ENCODE measurements around the gene STIL.
A peak's percentile ranks its signal among the peaks of the same experiment; 100 is the strongest.
"Not testable (repeated sequence)": the region's sequence is repeated elsewhere in the genome, so short reads cannot be mapped to it uniquely, and the experiment has no call there.

The STIL gene

DNA sequence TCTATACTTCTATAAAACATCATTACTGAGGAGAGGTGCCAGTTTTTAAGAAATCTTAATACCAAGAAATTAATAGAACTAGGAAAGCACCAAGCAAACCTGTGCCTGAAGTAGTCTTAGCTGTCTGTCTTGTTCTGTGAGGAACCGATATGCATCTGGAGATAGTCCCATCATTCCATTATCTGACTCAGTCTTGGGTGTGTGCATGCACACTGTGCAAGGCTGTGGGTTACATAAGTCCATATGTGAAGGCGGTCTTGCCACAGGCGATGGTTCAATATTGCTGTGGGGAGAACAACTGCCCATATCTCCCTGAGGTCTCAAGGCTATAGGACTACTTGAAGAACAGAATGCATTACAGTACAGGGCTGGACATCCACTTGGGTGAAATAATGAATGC lies 33.8 kb downstream of the STIL start:
- no peak overlapping the region for H3K4me3 ChIP-seq (replicated peaks in 1 of 2; ENCODE audit: low read depth in 2 of 2, low read length in 2 of 2)
- peak in 1 of 2 donors; percentile 8 for DNase-seq (ENCODE audit: low read depth in 2 of 2)
- TF ChIP-seq, protein P1, sequence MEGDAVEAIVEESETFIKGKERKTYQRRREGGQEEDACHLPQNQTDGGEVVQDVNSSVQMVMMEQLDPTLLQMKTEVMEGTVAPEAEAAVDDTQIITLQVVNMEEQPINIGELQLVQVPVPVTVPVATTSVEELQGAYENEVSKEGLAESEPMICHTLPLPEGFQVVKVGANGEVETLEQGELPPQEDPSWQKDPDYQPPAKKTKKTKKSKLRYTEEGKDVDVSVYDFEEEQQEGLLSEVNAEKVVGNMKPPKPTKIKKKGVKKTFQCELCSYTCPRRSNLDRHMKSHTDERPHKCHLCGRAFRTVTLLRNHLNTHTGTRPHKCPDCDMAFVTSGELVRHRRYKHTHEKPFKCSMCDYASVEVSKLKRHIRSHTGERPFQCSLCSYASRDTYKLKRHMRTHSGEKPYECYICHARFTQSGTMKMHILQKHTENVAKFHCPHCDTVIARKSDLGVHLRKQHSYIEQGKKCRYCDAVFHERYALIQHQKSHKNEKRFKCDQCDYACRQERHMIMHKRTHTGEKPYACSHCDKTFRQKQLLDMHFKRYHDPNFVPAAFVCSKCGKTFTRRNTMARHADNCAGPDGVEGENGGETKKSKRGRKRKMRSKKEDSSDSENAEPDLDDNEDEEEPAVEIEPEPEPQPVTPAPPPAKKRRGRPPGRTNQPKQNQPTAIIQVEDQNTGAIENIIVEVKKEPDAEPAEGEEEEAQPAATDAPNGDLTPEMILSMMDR (IDR thresholded peaks at IDR 0.05; ENCODE audit: low read depth, low read length): no peak

DNA sequence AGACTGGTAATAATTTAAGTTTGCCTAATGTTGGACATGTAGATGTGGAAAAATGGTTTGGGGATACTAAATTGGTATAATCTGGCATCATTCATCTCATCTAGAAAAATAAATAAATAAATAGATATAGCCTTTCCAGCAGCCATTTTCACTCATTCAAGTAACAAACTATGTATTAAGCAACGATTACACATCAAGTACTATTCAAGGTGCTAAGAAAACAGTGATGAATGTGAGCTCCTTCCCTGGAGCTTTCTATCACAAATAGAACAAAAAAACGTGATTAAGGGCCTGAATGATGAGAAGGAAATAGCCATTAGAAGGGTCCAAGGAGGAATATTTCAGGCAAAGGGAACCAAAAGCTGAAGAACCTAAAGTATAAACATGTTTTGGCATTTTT lies 37.1 kb downstream of the STIL start:
- H3K4me3 ChIP-seq (replicated peaks in 1 of 2; ENCODE audit: low read depth in 2 of 2, low read length in 2 of 2): no peak overlapping the region
- peak in 1 of 2 donors; percentile 8 for DNase-seq (ENCODE audit: low read depth in 2 of 2)
- TF ChIP-seq, protein P1 (IDR thresholded peaks at IDR 0.05; ENCODE audit: low read depth, low read length): no peak

DNA sequence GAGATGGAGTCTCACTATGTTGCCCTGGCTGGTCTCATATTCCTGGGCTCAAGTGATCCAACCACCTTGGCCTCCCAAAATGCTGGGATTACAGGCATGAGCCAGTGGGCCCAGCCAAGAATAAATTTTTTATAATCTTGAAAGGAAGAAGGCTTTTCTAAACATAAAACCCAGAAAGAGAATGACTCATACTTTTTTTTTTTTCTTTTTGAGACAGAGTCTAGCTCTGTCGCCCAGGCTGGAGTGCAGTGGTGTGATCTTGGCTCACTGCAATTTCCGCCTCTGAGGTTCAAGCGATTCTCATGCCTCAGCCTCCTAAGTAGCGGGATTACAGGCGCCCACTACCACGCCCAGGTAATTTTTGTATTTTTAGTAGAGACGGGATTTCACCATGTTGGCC lies 38.1 kb downstream of the STIL start:
- H3K4me3 ChIP-seq (replicated peaks in 1 of 2; ENCODE audit: low read depth in 2 of 2, low read length in 2 of 2): not testable (repeated sequence)
- DNase-seq (ENCODE audit: low read depth in 2 of 2): peak; percentile 12 to 14

DNA sequence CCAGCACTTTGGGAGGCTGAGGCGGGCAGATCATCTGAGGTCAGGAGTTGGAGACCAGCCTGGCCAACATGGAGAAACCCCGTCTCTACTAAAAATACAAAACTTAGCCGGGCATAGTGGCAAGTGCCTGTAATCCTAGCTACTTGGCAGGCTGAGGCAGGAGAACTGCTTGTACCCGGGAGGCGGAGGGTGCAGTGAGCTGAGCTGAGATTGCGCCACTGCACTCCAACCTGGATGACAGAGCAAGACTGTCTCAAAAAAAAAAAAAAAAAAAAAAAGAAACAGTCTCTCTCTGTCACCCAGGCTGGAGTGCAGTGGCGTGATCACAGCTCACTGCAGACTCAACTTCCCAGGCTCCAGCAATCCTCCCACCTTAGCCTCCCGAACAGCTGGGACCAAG lies 48.4 kb downstream of the STIL start:
- H3K4me3 ChIP-seq (replicated peaks in 1 of 2; ENCODE audit: low read depth in 2 of 2, low read length in 2 of 2); DNase-seq (ENCODE audit: low read depth in 2 of 2): not testable (repeated sequence)

DNA sequence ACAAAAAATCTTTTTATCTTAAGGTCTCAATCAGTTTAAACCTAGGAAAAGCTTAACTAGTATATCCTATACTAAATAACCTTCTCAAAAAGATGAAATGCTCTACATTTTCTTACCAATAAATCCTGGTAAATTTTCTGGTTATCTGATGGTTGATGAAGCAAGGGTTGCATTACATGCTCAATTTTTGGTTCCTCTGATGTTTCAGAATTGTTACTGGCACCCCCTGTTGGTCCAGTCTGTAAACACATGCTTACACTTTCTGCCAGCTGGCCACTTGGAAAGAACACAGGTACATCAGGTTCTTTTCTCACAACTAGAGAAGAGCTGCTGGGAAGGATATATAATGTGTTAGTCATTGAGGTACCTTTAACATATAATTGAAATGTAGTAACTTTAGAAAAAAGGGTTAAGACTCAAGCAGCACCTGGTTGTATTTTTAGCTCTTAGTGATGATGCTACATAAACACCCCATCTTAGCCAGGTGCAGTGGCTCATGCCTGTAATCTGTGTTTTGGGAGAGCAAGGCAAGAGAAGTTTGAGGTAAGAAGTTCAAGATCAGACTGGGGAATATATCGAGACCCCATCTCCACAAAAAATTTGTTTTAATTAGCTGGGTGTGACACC lies 51.0 kb downstream of the STIL start:
- peak; percentile 65 to 69 for DNase-seq (ENCODE audit: low read depth in 2 of 2)
- H3K4me3 ChIP-seq (replicated peaks in 1 of 2; ENCODE audit: low read depth in 2 of 2, low read length in 2 of 2): no peak overlapping the region
- TF ChIP-seq, protein P1 (IDR thresholded peaks at IDR 0.05; ENCODE audit: low read depth, low read length): peak; percentile 61

DNA sequence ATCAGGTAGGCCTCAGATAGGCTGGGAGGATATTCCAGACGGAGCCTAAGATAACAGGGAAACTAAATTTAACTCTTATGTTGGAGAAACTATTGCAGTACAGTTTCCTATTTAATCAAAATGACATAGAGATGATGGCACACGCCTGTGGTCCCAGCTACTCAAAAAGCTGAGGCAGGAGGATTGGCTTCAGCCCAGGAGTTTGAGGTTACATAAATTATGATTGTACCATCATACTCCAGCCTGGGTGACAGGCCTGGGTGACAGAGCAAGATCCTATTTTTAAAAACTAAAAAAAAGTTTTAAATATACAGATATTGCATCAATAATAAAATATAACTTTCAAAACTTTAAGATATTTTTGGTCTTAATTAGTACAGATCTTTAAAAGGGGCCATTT lies 56.7 kb downstream of the STIL start:
- no peak for DNase-seq (ENCODE audit: low read depth in 2 of 2)
- H3K4me3 ChIP-seq (replicated peaks in 1 of 2; ENCODE audit: low read depth in 2 of 2, low read length in 2 of 2): no peak overlapping the region
- TF ChIP-seq, protein P1 (IDR thresholded peaks at IDR 0.05; ENCODE audit: low read depth, low read length): no peak

DNA sequence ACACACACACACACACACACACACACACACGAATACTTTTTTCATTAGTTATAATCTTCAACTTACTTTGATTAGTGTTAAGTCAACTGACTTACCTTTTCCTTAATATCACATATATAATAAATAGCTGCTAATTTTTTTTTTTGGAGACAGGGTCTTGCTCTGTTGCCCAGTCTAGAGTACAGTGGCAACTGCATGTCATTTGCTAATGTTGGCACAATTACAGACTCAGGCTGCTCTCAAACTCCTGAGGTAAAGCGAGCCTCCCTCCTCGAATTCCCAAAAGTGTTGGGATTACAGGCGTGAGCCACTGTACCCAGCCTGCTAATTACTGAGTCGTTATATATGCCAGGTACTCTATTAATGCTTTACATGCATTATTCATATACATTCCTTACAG lies 61.2 kb downstream of the STIL start:
- no peak for DNase-seq (ENCODE audit: low read depth in 2 of 2)
- no peak overlapping the region for H3K4me3 ChIP-seq (replicated peaks in 1 of 2; ENCODE audit: low read depth in 2 of 2, low read length in 2 of 2)
- TF ChIP-seq, protein P1 (IDR thresholded peaks at IDR 0.05; ENCODE audit: low read depth, low read length): no peak

DNA sequence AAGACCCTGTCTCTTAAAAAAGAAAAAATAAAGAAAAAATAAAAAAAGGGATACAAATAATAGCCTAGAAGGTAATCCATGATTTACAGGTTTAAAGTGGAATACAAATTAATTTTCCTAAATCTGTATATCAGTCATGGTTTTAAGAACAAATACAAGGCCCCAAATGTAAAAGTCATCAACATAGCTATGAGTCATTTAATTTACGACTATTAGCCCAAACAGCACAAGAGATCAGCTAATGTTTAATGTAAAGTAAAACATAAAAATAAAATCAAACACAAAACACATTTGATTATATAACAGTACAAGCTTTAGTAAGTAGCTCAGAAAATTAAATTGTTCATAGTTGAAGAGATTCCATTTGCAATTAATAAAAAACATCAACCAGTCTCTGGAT lies 61.6 kb downstream of the STIL start:
- TF ChIP-seq, protein P1 (IDR thresholded peaks at IDR 0.05; ENCODE audit: low read depth, low read length): no peak
- DNase-seq (ENCODE audit: low read depth in 2 of 2): no peak

More for the DNA sequence above, 61.6 kb downstream of the STIL start:
- H3K4me3 ChIP-seq (replicated peaks in 1 of 2; ENCODE audit: low read depth in 2 of 2, low read length in 2 of 2): no peak overlapping the region
